ENCODE measurements around the gene C1orf21. TPM values are rescaled to one million over a fixed set of nuclear protein-coding genes. Genes with fewer than 3 reads are reported as not detected.

C1orf21 gene
- polyA plus RNA-seq, 1 donor (not counting 4 experiments of a cell fraction or from before 2014, with no cell fraction given), result 44.3 TPM

GRCh38 chr1:184553845-184554244 lies 167.0 kb downstream of the C1orf21 start:
- Histone ChIP-seq H3K9me1 (ENCODE audit: control insufficient read depth, extremely low read depth, insufficient read depth, low read length) (no peaks in the 10 kb centered on the region), H3K9me3 (ENCODE audit: control insufficient read depth, low read depth, low read length) (no peaks in the 10 kb centered on the region), H4K20me1 (ENCODE audit: control insufficient read depth, extremely low read depth, insufficient read depth, low read length) (no peaks in the 10 kb centered on the region), H2AFZ (ENCODE audit: control insufficient read depth, low read length) (no peak overlapping the region), H3K9ac (ENCODE audit: control insufficient read depth, extremely low read depth, insufficient read depth, low read length) (no peak overlapping the region), H3K36me3 (ENCODE audit: control insufficient read depth in 2 of 2, extremely low read depth in 1 of 2, insufficient read depth in 2 of 2, low read length in 2 of 2) (no peaks in the 10 kb centered on the region), H3K4me3 (ENCODE audit: control insufficient read depth in 2 of 3, extremely low read depth in 1 of 3, insufficient read depth in 2 of 3, low read depth in 1 of 3, low read length in 3 of 3) (no peak overlapping the region), H3K4me1 (ENCODE audit: control insufficient read depth, extremely low read depth, insufficient read depth, low read length) (peaks cover 36% of the 10 kb centered on the region), H3K27me3 (ENCODE audit: control insufficient read depth, extremely low read depth, insufficient read depth, low read length) (no peaks in the 10 kb centered on the region), H3K4me2 (ENCODE audit: control insufficient read depth, extremely low read depth, insufficient read depth, low read depth, low read length) (no peak overlapping the region), H3K79me2 (ENCODE audit: control insufficient read depth, insufficient read depth, low read length) (peaks cover 1% of the 10 kb centered on the region), H3K27ac (ENCODE audit: control insufficient read depth, insufficient read depth, low read length) (no peak overlapping the region)
- FAIRE-seq (peak; percentile 81), DNase-seq (ENCODE audit: low read depth, low spot score) (no peak)
- TF ChIP-seq CTCF (optimal IDR thresholded peaks at IDR 0.05 in 1 of 3, IDR thresholded peaks at IDR 0.05 in 1 of 3, conservative IDR thresholded peaks at IDR 0.05 in 1 of 3; ENCODE audit: extremely low read depth in 1 of 3, insufficient read depth in 2 of 3, low read length in 3 of 3), result no peak
- TF ChIP-seq EZH2 (IDR thresholded peaks at IDR 0.05; ENCODE audit: low read length), result no peak
- dilution Hi-C loops (cut with MboI; ENCODE audit: extremely low pct_ligation_motif_present, low sequenced_read_pairs), result no loop called here

GRCh38 chr1:184555665-184556641 lies 169.1 kb downstream of the C1orf21 start:
- Histone ChIP-seq H3K4me3 (ENCODE audit: control insufficient read depth in 2 of 3, extremely low read depth in 1 of 3, insufficient read depth in 2 of 3, low read depth in 1 of 3, low read length in 3 of 3) (peak overlapping the region in 1 of 3 experiments; percentile 18), H2AFZ (ENCODE audit: control insufficient read depth, low read length) (peak overlapping the region; percentile 3), H3K36me3 (ENCODE audit: control insufficient read depth in 2 of 2, extremely low read depth in 1 of 2, insufficient read depth in 2 of 2, low read length in 2 of 2) (no peaks in the 10 kb centered on the region), H3K9ac (ENCODE audit: control insufficient read depth, extremely low read depth, insufficient read depth, low read length) (peak overlapping the region; percentile 35), H3K27ac (ENCODE audit: control insufficient read depth, insufficient read depth, low read length) (peak overlapping the region; percentile 70), H3K79me2 (ENCODE audit: control insufficient read depth, insufficient read depth, low read length) (no peaks in the 10 kb centered on the region), H3K4me2 (ENCODE audit: control insufficient read depth, extremely low read depth, insufficient read depth, low read depth, low read length) (peak overlapping the region; percentile 60), H4K20me1 (ENCODE audit: control insufficient read depth, extremely low read depth, insufficient read depth, low read length) (no peaks in the 10 kb centered on the region), H3K9me1 (ENCODE audit: control insufficient read depth, extremely low read depth, insufficient read depth, low read length) (no peaks in the 10 kb centered on the region), H3K9me3 (ENCODE audit: control insufficient read depth, low read depth, low read length) (no peaks in the 10 kb centered on the region), H3K4me1 (ENCODE audit: control insufficient read depth, extremely low read depth, insufficient read depth, low read length) (peaks cover 39% of the 10 kb centered on the region), H3K27me3 (ENCODE audit: control insufficient read depth, extremely low read depth, insufficient read depth, low read length) (no peaks in the 10 kb centered on the region)
- FAIRE-seq, result peak; percentile 98
- dilution Hi-C loops (cut with MboI; ENCODE audit: extremely low pct_ligation_motif_present, low sequenced_read_pairs), result no loop called here
- DNase-seq (ENCODE audit: low read depth, low spot score), result peak; percentile 44
- TF ChIP-seq EZH2 (IDR thresholded peaks at IDR 0.05; ENCODE audit: low read length), result no peak
- no peak for TF ChIP-seq CTCF (optimal IDR thresholded peaks at IDR 0.05 in 1 of 3, IDR thresholded peaks at IDR 0.05 in 1 of 3, conservative IDR thresholded peaks at IDR 0.05 in 1 of 3; ENCODE audit: extremely low read depth in 1 of 3, insufficient read depth in 2 of 3, low read length in 3 of 3)
